Esophagus squamous epithelium (tissue), 5 donors: ENCODE results near the gene PRKCA. TPM values are rescaled to one million over a fixed set of nuclear protein-coding genes. Genes with fewer than 3 reads are reported as not detected.

Experiments used
- DNase-seq: peaks from one replicate; lab custom pipeline; 2025; lab: John Stamatoyannopoulos, UW
- H3K27ac ChIP-seq, 4 donors: fragments of 200-600 bp; sonication (generic); one replicate each; pipeline ENCODE4 v1.5.1; 2016 to 2019; ENCODE audit warnings: mild to moderate bottlenecking in 1 of 4
- H3K27me3 ChIP-seq, 4 donors: fragments of 200-600 bp; sonication (generic); 1 replicate in 3 of 4; 2 replicates in 1 of 4; pipeline versions ENCODE4 v1.5.1 to v1.6.0; 2017 to 2021; ENCODE audit warnings: antibody characterized with exemption in 1 of 4
- H3K36me3 ChIP-seq, 3 donors: fragments of 200-600 bp; sonication (generic); one replicate each; pipeline ENCODE4 v1.5.1; 2016 to 2019
- H3K4me1 ChIP-seq, 3 donors: fragments of 200-600 bp; sonication (generic); one replicate each; pipeline ENCODE4 v1.5.1; 2017 to 2019
- H3K4me3 ChIP-seq, 4 donors: fragments of 200-600 bp; sonication (generic); 1 replicate in 3 of 4; 2 replicates in 1 of 4; pipeline ENCODE4 v1.5.1; 2016 to 2019; ENCODE audit warnings: mild to moderate bottlenecking in 2 of 4, moderate library complexity in 1 of 4
- H3K9me3 ChIP-seq, 3 donors: fragments of 200-600 bp; sonication (generic); one replicate each; pipeline ENCODE4 v1.5.1; 2016 to 2019
- POLR2A ChIP-seq, 4 donors: fragments of 450-650 bp; IDR thresholded peaks; one replicate each; pipeline ENCODE4 v1.6.1; 2017; ENCODE audit warnings: antibody characterized with exemption in 4 of 4, mild to moderate bottlenecking in 4 of 4, moderate library complexity in 3 of 4
- whole genome bisulfite sequencing, 2 donors: methylation state at CpG; one replicate each; pipeline ENCODE4 v1.1.5; 2018; 5-methylcytosine and 5-hydroxymethylcytosine counted together
- intact Hi-C: fragments of 100-400 bp; cut with DNase I; formaldehyde crosslinking; loops from one replicate; pipeline ENCODE4 v1.15.0; 2022
- total RNA-seq, 4 donors: library from RNA; depleted of rRNA; stranded (reverse); fragments of >200 nt; gene quantifications; one replicate each; pipeline ENCODE4 v1.1.0, GENCODE V29; 2016
- TF ChIP-seq, protein P1 (sequence below), 6 experiments: fragments of 450-650 bp in 4 of 6; fragments of 200-600 bp in 2 of 6; sonication (generic) in 2 of 6; IDR thresholded peaks; one replicate each; pipeline ENCODE4 v1.5.1; 2016 to 2019; ENCODE audit warnings: antibody characterized with exemption in 6 of 6, mild to moderate bottlenecking in 4 of 6, moderate library complexity in 4 of 6
- donor health status: DM: yes; HTN: yes; CAD: no.

PRKCA gene
- total RNA-seq, 4 donors from 2014 or later = 2.4 to 9.2 (median 4.2) TPM

GRCh38 chr17:66577041-66577440 lies 274.6 kb downstream of the PRKCA start:
- Histone ChIP-seq H3K4me3 (no peak overlapping the region), H3K4me1 (peaks cover 0 to 27% (median 0%) of the 10 kb centered on the region in 3 donors), H3K36me3 (no peaks in the 10 kb centered on the region), H3K9me3 (no peaks in the 10 kb centered on the region), H3K27ac (no peak overlapping the region), H3K27me3 (no peaks in the 10 kb centered on the region)
- intact Hi-C loops = no loop called here
- WGBS, 2 donors = 86 to 97% methylated on average over 7 of the region's 8 CpGs
- TF ChIP-seq, protein P1, sequence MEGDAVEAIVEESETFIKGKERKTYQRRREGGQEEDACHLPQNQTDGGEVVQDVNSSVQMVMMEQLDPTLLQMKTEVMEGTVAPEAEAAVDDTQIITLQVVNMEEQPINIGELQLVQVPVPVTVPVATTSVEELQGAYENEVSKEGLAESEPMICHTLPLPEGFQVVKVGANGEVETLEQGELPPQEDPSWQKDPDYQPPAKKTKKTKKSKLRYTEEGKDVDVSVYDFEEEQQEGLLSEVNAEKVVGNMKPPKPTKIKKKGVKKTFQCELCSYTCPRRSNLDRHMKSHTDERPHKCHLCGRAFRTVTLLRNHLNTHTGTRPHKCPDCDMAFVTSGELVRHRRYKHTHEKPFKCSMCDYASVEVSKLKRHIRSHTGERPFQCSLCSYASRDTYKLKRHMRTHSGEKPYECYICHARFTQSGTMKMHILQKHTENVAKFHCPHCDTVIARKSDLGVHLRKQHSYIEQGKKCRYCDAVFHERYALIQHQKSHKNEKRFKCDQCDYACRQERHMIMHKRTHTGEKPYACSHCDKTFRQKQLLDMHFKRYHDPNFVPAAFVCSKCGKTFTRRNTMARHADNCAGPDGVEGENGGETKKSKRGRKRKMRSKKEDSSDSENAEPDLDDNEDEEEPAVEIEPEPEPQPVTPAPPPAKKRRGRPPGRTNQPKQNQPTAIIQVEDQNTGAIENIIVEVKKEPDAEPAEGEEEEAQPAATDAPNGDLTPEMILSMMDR (IDR thresholded peaks at IDR 0.05) = no peak
- no peak for TF ChIP-seq POLR2A (IDR thresholded peaks at IDR 0.05)
- DNase-seq = no peak

DNA sequence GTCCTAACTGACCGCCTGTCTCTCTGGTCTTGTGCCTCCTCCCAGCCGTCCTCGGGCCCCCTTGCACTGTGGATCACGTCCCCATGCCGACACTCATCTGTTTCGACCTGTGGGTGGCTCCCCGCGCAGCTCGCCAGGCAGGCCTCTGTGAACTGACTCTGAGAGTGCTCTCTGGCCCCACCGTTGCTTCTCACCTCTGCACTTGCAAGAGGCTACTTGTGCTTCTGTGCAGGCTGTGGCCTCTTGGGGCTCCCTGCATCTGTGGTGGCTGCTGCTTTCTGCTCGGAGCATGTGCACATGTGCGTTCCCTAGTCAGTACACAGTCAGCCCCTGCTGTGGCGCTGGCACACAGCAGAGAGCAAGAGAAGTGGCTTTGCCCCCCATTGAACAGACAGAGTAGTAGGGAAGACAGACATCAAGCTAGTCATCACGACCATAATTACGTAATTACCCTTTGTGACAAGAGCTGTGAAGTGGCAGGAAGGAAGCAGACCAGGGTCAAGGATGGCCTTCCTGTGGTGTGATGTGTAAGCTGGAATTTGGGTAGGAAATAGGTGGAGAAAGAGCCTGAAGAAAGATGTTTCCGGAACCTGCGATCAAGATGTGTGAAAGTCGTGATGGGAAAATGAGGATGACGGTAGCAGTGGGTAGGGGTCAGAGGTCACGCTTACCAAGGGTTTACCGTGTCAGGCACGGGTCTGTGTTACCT lies 276.5 kb downstream of the PRKCA start:
- H3K27ac ChIP-seq = peak overlapping the region in 3 of 4 donors; percentile 56 to 80 (median 75)

DNA sequence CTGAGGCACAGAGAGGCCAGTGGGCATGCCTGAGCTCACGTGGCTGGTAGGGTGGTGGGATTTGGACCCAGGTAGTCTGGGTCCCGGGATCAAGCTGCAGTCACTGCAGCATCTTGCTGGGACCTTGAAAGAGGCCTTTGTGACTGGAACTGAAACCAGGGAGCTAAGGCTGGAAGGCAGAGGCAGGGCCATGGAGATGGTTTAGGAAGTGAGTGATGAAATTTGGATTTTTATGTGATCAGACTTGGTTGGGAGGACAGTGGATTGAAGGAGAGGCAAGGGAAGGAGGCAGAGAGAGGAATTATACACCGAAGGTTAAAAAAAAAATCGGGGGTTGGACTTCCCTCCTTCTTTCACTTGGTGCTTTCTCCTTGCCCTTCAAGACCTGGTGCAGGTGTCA lies 277.1 kb downstream of the PRKCA start:
- Histone ChIP-seq H3K27ac (peak overlapping the region in 3 of 4 donors; percentile 56 to 80 (median 75)), H3K4me1 (peaks cover 0 to 27% (median 0%) of the 10 kb centered on the region in 3 donors), H3K4me3 (no peak overlapping the region), H3K9me3 (no peaks in the 10 kb centered on the region), H3K36me3 (no peaks in the 10 kb centered on the region), H3K27me3 (no peaks in the 10 kb centered on the region)
- intact Hi-C loops = no loop called here
- no peak for DNase-seq
- WGBS, 2 donors = 59 to 64% methylated on average over 2 to 4 of the region's 4 CpGs
- TF ChIP-seq POLR2A (IDR thresholded peaks at IDR 0.05) = no peak
- TF ChIP-seq, protein P1 (IDR thresholded peaks at IDR 0.05) = no peak

More for the DNA sequence above, 276.5 kb downstream of the PRKCA start:
- Histone ChIP-seq H3K36me3 (no peaks in the 10 kb centered on the region), H3K4me3 (no peak overlapping the region), H3K9me3 (no peaks in the 10 kb centered on the region), H3K27me3 (no peaks in the 10 kb centered on the region), H3K4me1 (peaks cover 0 to 27% (median 0%) of the 10 kb centered on the region in 3 donors)
- TF ChIP-seq, protein P1 (IDR thresholded peaks at IDR 0.05) = no peak
- TF ChIP-seq POLR2A (IDR thresholded peaks at IDR 0.05) = no peak
- no peak for DNase-seq
- WGBS, 2 donors = 76 to 79% methylated on average over 20 to 21 of the region's 22 CpGs
- intact Hi-C loops = no loop called here

GRCh38 chr17:66580184-66580955 lies 278.0 kb downstream of the PRKCA start:
- Histone ChIP-seq H3K4me1 (peaks cover 0 to 27% (median 0%) of the 10 kb centered on the region in 3 donors), H3K27ac (peak overlapping the region in 3 of 4 donors; percentile 56 to 80 (median 75)), H3K27me3 (no peaks in the 10 kb centered on the region), H3K9me3 (no peaks in the 10 kb centered on the region), H3K4me3 (peak overlapping the region in 1 of 4 donors; percentile 13), H3K36me3 (no peaks in the 10 kb centered on the region)
- no peak for TF ChIP-seq POLR2A (IDR thresholded peaks at IDR 0.05)
- TF ChIP-seq, protein P1 (IDR thresholded peaks at IDR 0.05) = no peak
- DNase-seq = no peak
- WGBS, 2 donors = 55 to 64% methylated on average over 14 to 15 of the region's 15 CpGs
- intact Hi-C loops = no loop called here

GRCh38 chr17:66580956-66581391 lies 278.6 kb downstream of the PRKCA start:
- peak overlapping the region in 3 of 4 donors; percentile 16 to 80 (median 75) for H3K27ac ChIP-seq
- WGBS, 2 donors = 52 to 56% methylated on average over 3 of the region's 3 CpGs
- DNase-seq = no peak

More at GRCh38 chr17:66580956-66581391, 278.6 kb downstream of the PRKCA start:
- intact Hi-C loops = no loop called here
- no peaks in the 10 kb centered on the region for H3K27me3 ChIP-seq
- no peak for TF ChIP-seq POLR2A (IDR thresholded peaks at IDR 0.05)
- TF ChIP-seq, protein P1 (IDR thresholded peaks at IDR 0.05) = no peak
- H3K4me3 ChIP-seq = peak overlapping the region in 1 of 4 donors; percentile 13
- H3K4me1 ChIP-seq = peaks cover 0 to 27% (median 0%) of the 10 kb centered on the region in 3 donors
- H3K36me3 ChIP-seq = no peaks in the 10 kb centered on the region
- no peaks in the 10 kb centered on the region for H3K9me3 ChIP-seq
